Stomach (tissue), 4 donors: Measurements from ENCODE around the gene TBC1D10A.

Source experiments
- POLR2A ChIP-seq, 4 donors: fragments of 450-650 bp; IDR thresholded peaks; one replicate each; pipeline ENCODE4 v1.6.1; 2016; ENCODE audit warnings: antibody characterized with exemption in 4 of 4, control low read depth in 2 of 4, mild to moderate bottlenecking in 1 of 4, moderate library complexity in 1 of 4
- TF ChIP-seq, protein P1 (sequence below), 7 experiments: fragments of 450-650 bp in 4 of 7; fragments of 200-600 bp in 3 of 7; sonication (generic) in 3 of 7; IDR thresholded peaks; one replicate each; pipeline ENCODE4 v1.5.1; 2016 to 2019; ENCODE audit warnings: antibody characterized with exemption in 7 of 7, control low read depth in 2 of 7, mild to moderate bottlenecking in 1 of 7

- no peak for TF ChIP-seq POLR2A (IDR thresholded peaks at IDR 0.05)
- TF ChIP-seq, protein P1, sequence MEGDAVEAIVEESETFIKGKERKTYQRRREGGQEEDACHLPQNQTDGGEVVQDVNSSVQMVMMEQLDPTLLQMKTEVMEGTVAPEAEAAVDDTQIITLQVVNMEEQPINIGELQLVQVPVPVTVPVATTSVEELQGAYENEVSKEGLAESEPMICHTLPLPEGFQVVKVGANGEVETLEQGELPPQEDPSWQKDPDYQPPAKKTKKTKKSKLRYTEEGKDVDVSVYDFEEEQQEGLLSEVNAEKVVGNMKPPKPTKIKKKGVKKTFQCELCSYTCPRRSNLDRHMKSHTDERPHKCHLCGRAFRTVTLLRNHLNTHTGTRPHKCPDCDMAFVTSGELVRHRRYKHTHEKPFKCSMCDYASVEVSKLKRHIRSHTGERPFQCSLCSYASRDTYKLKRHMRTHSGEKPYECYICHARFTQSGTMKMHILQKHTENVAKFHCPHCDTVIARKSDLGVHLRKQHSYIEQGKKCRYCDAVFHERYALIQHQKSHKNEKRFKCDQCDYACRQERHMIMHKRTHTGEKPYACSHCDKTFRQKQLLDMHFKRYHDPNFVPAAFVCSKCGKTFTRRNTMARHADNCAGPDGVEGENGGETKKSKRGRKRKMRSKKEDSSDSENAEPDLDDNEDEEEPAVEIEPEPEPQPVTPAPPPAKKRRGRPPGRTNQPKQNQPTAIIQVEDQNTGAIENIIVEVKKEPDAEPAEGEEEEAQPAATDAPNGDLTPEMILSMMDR (IDR thresholded peaks at IDR 0.05): no peak
Observed at GRCh38 chr22:30244641-30245040, 82.1 kb downstream of the TBC1D10A start.
